ENCODE data around the gene SLC7A4.
"Not testable (repeated sequence)": the region's sequence is repeated elsewhere in the genome, so short reads cannot be mapped to it uniquely, and the experiment has no call there.

Gene SLC7A4

GRCh38 chr22:21061660-21062321 lies 29.4 kb upstream of the SLC7A4 start:
- not testable (repeated sequence) for DNase-seq

GRCh38 chr22:21060363-21060762 lies 28.0 kb upstream of the SLC7A4 start:
- not testable (repeated sequence) for DNase-seq

DNA sequence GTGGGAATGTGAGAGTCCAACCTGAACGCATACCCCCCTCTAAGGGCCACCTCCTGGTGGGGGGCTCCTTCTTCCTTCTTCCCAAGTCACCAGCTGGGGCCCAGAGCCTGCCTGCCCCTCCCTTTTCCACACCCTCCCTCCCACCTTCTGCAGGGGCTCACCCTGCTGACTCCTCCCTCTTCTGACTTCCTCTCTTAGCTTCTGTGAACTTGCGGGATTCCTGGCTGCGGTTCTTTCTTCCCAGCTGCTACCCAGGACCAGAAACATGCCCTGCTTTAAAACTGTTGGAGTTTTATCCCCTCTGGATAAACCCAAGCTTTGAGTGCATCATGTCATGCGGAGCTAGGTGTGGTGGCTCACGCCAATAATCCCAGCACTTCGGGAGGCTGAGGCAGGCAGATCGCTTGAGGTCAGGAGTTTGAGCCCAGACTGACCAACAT lies 23.5 kb upstream of the SLC7A4 start:
- DNase-seq: no peak

- no peak for DNase-seq
These were observed 23.1 kb upstream of the SLC7A4 start for GRCh38 chr22:21055564-21055834.

DNA sequence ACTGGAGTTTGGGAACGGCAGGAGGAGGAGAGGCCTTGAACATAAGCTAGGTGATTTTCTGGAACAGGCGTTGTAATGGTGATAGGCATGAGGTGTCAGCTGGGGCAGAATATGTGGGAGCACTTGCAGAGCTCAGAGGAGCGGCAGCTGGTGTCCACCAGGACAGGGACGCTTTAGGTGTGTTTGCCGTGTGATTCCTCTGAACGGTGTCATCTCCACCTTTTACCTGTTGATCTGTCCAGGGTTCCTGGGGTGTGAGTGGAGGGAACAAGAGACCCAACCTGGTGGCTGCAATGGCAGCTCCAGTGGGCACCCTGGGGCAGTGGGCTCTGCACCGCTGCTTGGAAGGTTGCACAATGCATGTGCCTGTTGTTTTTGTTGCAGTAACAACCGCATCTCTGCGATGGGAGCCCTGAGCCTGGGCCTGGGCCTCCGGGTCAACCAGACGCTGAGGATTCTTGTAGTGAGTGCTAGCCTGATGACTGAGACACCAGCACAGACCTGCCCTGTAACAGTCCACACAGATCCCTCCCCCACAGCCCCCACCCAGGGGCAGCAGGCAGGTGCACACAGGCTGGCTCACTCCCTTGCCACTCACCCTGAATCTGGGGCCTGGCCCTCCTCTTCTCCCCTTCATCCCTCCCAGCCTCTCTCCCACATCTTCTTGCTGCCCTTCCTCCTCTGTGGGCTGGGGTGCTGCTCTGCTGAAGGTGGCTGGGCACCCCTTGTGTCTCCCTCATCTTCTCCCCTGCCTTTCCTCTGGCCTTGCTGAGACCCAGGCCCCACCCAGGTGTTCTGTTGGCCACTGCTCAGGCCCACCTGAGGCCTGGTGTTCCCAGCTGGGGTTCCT lies 22.6 kb upstream of the SLC7A4 start:
- no peak for DNase-seq

GRCh38 chr22:21054046-21054713 lies 21.8 kb upstream of the SLC7A4 start:
- no peak for DNase-seq

DNA sequence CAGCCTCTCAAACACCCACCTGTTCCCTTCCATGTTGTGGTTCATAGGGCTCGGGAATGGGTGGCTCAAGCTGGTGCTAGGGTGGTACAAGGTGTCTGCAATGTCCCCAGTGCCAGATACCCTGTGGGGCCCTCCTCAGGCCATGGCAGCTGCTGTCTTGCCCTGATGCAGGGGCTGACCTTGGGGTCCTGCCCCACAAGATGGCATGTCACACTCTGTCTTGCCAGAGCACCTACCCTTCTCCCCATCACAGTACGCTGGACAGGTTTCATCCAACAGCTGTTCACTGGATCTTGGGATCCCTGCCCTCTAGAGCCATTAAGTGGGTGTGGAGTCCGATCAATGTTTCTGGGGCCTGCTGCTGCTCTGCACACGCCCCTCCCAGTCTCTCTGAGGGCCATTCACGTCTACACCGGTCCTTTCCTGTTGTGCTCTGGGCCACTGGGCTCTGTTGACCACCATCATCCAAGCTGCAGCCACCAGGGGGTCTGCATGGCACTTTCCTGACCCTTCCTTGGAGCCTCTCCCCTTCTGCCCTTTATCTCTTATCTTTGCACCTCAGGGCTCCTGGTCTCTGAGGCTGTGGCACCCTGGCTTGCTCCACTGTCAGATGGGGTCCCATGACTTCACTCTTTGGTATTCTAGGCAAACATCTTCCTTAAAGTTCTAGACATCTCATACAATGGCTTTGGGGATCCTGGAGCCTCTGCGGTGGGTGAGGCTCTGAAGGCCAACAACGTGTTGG lies 20.5 kb upstream of the SLC7A4 start:
- no peak for DNase-seq

GRCh38 chr22:21051831-21052400 lies 19.6 kb upstream of the SLC7A4 start:
- DNase-seq: no peak

GRCh38 chr22:21051145-21051830 lies 18.9 kb upstream of the SLC7A4 start:
- no peak for DNase-seq

- DNase-seq: not testable (repeated sequence)
These were observed 16.6 kb upstream of the SLC7A4 start for GRCh38 chr22:21048965-21049364.

- not testable (repeated sequence) for DNase-seq
These were observed 16.1 kb upstream of the SLC7A4 start for GRCh38 chr22:21048448-21048847.

GRCh38 chr22:21047730-21048129 lies 15.4 kb upstream of the SLC7A4 start:
- DNase-seq: no peak

DNA sequence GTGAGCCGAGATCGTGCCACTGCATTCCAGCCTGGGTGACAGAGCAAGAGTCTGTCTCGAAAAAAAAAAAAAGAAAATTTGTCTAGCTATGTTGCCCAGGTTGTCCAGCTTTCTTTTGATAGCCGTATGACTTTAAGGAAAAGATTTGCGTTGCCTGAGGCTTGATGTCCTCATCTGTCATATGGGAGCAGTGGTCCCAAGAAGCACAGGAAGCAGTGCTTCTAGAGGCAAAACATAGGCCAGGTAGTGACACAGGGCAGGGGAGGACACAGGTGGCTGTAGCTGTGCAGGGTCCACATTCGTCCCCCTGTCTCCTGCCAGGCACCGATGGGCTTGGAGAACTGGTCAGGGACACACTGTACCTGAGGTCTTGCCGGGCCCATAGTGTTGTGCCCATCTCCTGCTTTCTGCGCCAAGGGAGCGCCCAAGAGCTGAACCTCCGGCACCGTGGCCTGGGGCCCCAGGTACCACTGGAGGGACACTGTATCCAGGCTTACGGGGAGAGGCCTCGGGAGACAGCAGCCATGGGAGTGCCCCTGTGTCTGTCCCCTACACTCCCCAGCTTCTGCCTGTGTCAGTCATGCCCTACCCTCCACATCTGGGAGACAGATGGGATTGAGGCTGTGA lies 14.8 kb upstream of the SLC7A4 start:
- DNase-seq: no peak

GRCh38 chr22:21045585-21046294 lies 13.4 kb upstream of the SLC7A4 start, which contains the start of gene LRRC74B:
Gene LRRC74B (plus strand): TSS chr22:21045946. CDS start chr22:21045987, 41 bp downstream.
- no peak for DNase-seq

DNA sequence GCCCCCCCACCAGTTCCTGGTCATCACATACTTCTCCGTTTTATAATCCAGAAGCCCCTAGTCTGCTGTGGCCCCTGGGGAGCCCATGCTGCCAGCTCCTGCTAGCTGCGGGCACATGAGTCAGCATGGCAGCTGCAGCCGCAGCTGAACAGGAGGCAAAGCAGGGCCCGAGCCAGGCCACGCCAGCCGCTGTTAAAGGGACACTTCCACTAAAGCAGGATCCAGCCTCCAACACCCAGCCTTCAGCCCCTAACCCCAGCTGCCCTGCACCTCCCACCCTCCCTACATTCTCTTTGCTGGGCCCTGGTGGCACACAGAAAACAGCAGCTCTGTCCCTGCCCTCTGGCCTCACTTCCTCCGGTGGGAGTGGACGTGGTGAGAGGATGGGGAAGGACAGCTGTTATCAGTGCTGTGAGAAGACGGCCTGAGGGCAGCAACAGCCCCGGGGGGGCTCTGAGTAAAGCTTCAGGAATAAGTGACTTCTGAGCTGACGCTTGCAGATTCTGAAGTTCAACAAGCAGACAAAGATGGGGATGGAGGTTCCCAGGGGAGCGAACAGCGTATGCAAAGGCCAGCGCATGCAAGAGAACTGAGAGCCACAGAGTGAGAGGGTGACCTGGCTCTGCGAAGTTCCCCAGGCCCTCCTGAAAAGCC lies 12.7 kb upstream of the SLC7A4 start:
- DNase-seq: no peak

- no peak for DNase-seq
These were observed 11.6 kb upstream of the SLC7A4 start for GRCh38 chr22:21043860-21044535.

- DNase-seq: no peak
These were observed 10.9 kb upstream of the SLC7A4 start for GRCh38 chr22:21042978-21043859.

- no peak for DNase-seq
These were observed 9.6 kb upstream of the SLC7A4 start for GRCh38 chr22:21041937-21042336.

DNA sequence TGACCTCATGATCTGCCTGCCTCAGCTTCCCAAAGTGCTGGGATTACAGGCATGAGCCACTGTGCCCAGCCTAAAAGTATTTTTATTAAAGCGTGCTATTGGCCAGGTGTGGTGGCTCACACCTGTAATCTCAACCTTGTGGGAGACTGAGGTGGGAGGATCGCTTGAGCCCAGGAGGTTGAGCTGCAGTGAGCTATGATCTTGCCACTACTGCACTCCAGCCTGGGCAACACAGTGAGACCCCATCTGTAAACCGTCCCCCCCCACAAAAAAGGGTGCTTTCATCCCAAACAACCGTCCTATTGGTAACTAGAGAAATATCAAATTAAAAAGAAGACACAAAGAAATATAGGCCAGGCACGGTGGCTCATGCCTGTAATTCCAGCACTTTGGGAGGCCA lies 6.8 kb upstream of the SLC7A4 start:
- DNase-seq: not testable (repeated sequence)
